Kidney (tissue), 14 donors: ENCODE data around the gene TRIM7. TPM values are rescaled to one million over a fixed set of nuclear protein-coding genes. Genes with fewer than 3 reads are reported as not detected.

ENCODE experiments used
- DNase-seq, 5 donors: peaks; one replicate each; pipeline ENCODE4 v3.0.0-alpha.2; 2013 to 2020
- FAIRE-seq: peaks from 2 replicates; lab custom pipeline; 2012; peaks lifted over from hg19 to GRCh38; lab: Jason Lieb, UNC
- H3K27ac ChIP-seq, 2 donors: one replicate each; pipeline ENCODE4 v1.7.0; 2013; ENCODE audit warnings: low read depth in 2 of 2, low read length in 2 of 2, inconsistent platforms in 1 of 2
- H3K27me3 ChIP-seq: one replicate; pipeline ENCODE4 v1.7.1; 2013; ENCODE audit warnings: low read length, inconsistent platforms; ENCODE audit not compliant: control insufficient read depth, insufficient read depth
- H3K36me3 ChIP-seq, 3 donors: one replicate each; pipeline versions ENCODE4 v1.7.0 to v1.7.1; 2013; ENCODE audit warnings: low read length in 3 of 3, control low read depth in 1 of 3, inconsistent platforms in 1 of 3; ENCODE audit not compliant: insufficient read depth in 3 of 3, control insufficient read depth in 2 of 3
- H3K4me1 ChIP-seq, 3 donors: one replicate each; pipeline versions ENCODE4 v1.7.0 to v1.7.1; 2013; ENCODE audit warnings: low read length in 3 of 3, inconsistent platforms in 1 of 3, low read depth in 1 of 3; ENCODE audit not compliant: control insufficient read depth in 2 of 3, insufficient read depth in 2 of 3
- H3K4me3 ChIP-seq, 3 donors: one replicate each; pipeline versions ENCODE4 v1.7.0 to v1.8.1; 2013; ENCODE audit warnings: low read length in 3 of 3, control low read depth in 1 of 3, inconsistent platforms in 1 of 3
- H3K9ac ChIP-seq, 3 donors: one replicate each; pipeline versions ENCODE4 v1.7.0 to v1.7.1; 2013; ENCODE audit warnings: low read length in 3 of 3, control low read depth in 1 of 3, inconsistent platforms in 1 of 3
- H3K9me3 ChIP-seq, 3 donors: one replicate each; pipeline versions ENCODE4 v1.7.0 to v1.7.1; 2013; ENCODE audit warnings: low read length in 3 of 3, control low read depth in 1 of 3, inconsistent platforms in 1 of 3; ENCODE audit not compliant: control insufficient read depth in 2 of 3, insufficient read depth in 1 of 3
- CTCF ChIP-seq: IDR thresholded peaks from 3 replicates; pipeline ENCODE4 v1.5.1; 2012; ENCODE audit warnings: mild to moderate bottlenecking, moderate library complexity, borderline replicate concordance; ENCODE audit not compliant: insufficient read depth; ENCODE audit errors: extremely low read depth
- intact Hi-C: fragments of 100-400 bp; cut with DNase I; formaldehyde crosslinking; loops from one replicate; pipeline ENCODE4 v1.11.1; 2022
- polyA plus RNA-seq: library from polyadenylated mRNA; stranded (reverse); fragments of 350-450 nt; fragmentation: Illumina TruSeq; extraction: RNeasy Lipid Tissue Mini Kit (QIAGEN cat#74804); gene quantifications from one replicate; pipeline ENCODE4 v1.2.3, GENCODE V29; 2014; ENCODE audit warnings: low read depth, low replicate concordance; ENCODE audit not compliant: insufficient read depth
- total RNA-seq: library from RNA; stranded (reverse); fragmentation: NEBNext Ultra II Directional; extraction: Animal tissue kit (Norgen Biotek cat#: 25700); gene quantifications from one replicate; pipeline ENCODE4 v1.2.1, GENCODE V29; 2021
- donor health status: control.
- donor health status: control.
- donor health status: control.
- donor health status: control.
- donor health status: control.
- donor health status: DM: yes; HTN: yes; CAD: no.
- donor health status: Normal renal cell carcinoma (clear cell type).

Gene TRIM7
- total and polyA plus RNA-seq, 2 donors from 2014 or later, result 5.7 to 6.3 TPM

- Histone ChIP-seq H3K27me3 (no peaks in the 10 kb centered on the region), H3K9me3 (no peaks in the 10 kb centered on the region), H3K9ac (no peak overlapping the region), H3K36me3 (peaks cover 20 to 74% (median 48%) of the 10 kb centered on the region in 3 donors), H3K4me3 (no peak overlapping the region), H3K4me1 (no peaks in the 10 kb centered on the region), H3K27ac (no peak overlapping the region)
- FAIRE-seq (no peak), DNase-seq (no peak)
- intact Hi-C loops, result no loop called here
- TF ChIP-seq CTCF, result no peak
Observed at GRCh38 chr5:181235689-181236366, 30.8 kb upstream of the TRIM7 start.

DNA sequence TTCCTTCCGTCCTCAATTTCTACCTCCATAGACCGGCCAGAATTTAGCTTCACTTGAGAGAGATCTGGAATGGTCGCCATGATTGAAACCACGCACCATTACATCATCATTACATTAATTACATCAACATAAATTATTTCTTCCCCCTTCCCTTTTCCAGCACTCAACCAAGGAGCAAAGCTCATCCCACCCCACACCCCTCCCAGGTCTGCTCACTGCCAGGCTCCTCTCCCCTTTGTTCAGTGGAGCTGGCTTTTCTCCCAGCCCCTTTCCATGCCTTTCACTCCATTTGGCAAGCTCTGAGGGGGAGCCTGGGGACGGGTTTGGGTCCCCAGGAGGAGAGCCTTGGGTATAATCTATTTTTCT lies 30.3 kb upstream of the TRIM7 start:
- Histone ChIP-seq H3K4me3 (no peak overlapping the region), H3K4me1 (no peaks in the 10 kb centered on the region), H3K27me3 (no peaks in the 10 kb centered on the region), H3K9me3 (no peaks in the 10 kb centered on the region), H3K27ac (no peak overlapping the region), H3K9ac (no peak overlapping the region), H3K36me3 (peaks cover 20 to 74% (median 51%) of the 10 kb centered on the region in 3 donors)
- intact Hi-C loops, result no loop called here
- TF ChIP-seq CTCF, result no peak
- DNase-seq, result no peak
- FAIRE-seq, result no peak

DNA sequence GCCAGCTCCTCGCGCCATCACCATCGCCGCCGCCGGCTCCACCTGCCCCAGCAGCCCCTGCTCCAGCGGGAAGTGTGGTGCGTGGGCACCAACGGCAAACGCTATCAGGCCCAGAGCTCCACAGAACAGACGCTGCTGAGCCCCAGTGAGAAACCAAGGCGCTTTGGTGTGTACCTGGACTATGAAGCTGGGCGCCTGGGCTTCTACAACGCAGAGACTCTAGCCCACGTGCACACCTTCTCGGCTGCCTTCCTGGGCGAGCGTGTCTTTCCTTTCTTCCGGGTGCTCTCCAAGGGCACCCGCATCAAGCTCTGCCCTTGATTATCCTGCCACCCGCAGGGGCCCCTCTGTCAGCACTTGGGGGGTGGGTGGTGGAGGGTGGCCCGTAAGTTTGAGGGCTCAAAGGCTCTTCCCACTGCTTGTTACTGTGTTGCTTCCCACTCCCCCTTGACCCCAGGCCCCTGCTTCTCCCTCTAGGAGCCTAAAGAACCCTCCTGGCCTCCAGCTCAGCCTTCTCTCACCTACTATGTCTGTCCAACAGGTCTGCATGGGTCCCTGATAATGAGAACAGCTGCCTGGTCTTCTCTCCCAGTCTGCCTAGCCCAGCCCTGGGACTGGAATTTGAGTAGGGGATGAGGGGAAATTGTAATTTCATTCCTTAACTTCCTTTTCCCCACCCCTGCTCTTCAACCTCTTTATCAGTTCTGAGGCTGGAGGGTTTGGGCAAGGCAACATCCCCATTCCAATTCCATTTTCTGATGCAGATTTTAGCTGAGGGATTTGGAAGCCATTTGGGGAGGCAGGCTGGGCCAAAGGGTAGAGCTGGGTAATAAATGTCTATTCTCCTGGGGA lies 29.7 kb upstream of the TRIM7 start:
- Histone ChIP-seq H3K4me3 (no peak overlapping the region), H3K27me3 (no peaks in the 10 kb centered on the region), H3K36me3 (peaks cover 20 to 74% (median 51%) of the 10 kb centered on the region in 3 donors), H3K9me3 (no peaks in the 10 kb centered on the region), H3K9ac (no peak overlapping the region), H3K4me1 (no peaks in the 10 kb centered on the region), H3K27ac (no peak overlapping the region)
- DNase-seq, result no peak
- intact Hi-C loops, result no loop called here
- TF ChIP-seq CTCF, result no peak
- no peak for FAIRE-seq
